Measurements from ENCODE around the gene PACSIN1. TPM values are rescaled to one million over a fixed set of nuclear protein-coding genes. Genes with fewer than 3 reads are reported as not detected.

PACSIN1 gene
- total and polyA plus RNA-seq, 2 experiments from 2014 or later: 12.1 to 20.3 TPM

DNA sequence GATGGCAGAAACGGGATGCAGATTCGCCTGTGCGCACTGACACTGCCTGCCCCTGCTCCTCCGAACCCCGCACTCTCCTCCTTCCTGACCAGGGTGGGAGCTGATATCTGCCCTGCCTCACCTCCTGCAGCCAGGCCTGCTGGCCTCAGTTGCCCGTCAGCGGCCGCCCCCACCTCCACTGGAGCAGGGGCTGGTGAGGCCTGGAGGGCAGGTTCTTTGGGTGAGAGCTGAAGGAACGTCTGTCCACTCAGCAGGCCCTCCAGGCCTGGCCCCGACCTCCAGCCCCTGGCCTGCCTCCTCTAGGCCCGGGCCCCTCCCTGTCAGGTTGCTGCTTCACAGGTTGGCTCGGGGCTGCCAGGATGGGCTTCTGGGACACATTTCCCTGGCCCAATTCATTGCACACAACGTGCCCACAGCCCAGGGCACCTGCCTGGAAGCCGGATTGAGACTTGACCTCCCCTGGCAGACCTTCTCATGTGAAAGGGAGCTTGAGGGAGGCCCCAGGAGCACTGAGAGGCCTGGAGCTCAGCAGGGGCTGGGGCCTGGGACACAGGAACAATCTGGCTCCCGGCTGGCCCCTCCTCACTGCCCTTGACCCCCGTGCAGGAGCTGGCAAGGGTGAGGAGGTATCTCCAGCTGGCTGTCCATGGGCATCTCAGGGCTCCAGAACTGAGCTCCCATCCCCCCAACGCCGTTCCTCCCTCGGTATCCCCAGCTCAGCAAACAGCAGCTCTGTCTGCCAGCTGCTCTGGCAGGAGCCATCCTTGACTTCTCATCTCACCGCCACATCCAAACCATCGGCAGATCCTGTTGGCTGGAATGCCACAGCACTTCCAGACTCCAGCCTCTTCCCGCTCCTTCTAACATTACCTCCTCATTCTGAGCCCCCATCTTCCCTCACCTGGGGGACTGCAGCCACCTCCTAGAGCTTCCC, 50.8 kb downstream of the PACSIN1 start:
- DNase-seq (ENCODE audit: low read depth in 1 of 2, low spot score in 1 of 2): no peak
- Histone ChIP-seq H3K4me1 (ENCODE audit: low read depth) (peaks cover 9% of the 10 kb centered on the region), H3K36me3 (no peaks in the 10 kb centered on the region), H3K9me3 (ENCODE audit: low read depth) (no peaks in the 10 kb centered on the region), H3K27ac (no peak overlapping the region), H3K27me3 (no peaks in the 10 kb centered on the region), H3K4me3 (no peak overlapping the region)
- no peak for TF ChIP-seq CTCF (IDR thresholded peaks at IDR 0.05; ENCODE audit: low read depth, low read length)

DNA sequence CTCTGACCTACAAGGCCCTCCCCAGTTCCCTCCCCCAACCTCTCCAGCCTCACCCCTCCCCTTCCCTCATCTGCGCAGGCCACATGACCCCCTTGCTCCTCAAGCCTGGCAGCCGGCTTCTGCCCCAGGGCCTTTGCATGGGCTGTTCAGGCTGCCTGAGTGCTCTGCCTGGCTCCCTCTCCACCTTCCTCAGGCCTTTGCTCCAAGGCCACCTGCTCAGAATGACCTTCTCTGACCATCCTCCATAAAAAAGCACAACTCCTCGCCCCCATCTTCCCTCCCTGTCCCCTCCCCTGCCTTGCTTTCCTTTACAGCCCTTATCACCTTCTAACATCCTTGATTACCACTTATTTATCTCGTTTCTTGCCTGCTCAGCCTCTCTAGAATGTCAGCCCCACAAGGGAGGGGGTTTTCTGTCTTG, 51.6 kb downstream of the PACSIN1 start:
- Histone ChIP-seq H3K36me3 (no peaks in the 10 kb centered on the region), H3K27ac (no peak overlapping the region), H3K9me3 (ENCODE audit: low read depth) (no peaks in the 10 kb centered on the region), H3K27me3 (no peaks in the 10 kb centered on the region), H3K4me1 (ENCODE audit: low read depth) (peaks cover 6% of the 10 kb centered on the region), H3K4me3 (no peak overlapping the region)
- no peak for DNase-seq (ENCODE audit: low read depth in 1 of 2, low spot score in 1 of 2)
- TF ChIP-seq CTCF (IDR thresholded peaks at IDR 0.05; ENCODE audit: low read depth, low read length): no peak

DNA sequence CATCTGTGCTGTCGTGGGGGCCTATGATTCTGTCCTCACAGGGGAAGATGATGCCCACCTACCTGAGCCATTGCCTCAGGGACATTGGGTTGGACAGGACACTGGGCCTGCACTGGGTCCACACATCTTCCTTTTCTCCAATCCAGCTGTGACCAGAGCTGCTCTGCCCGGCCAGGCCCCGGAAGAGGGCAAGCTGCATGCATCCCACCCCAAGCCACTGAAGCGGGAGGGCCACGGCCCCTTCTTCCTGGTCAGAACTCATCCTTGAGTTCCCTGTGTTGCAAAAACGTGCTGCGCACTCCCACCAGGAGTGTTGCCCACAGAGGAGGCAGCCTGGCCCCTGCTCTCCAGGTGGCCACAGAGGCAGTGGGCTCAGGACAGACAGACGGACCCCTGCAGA, 52.1 kb downstream of the PACSIN1 start:
- peaks cover under 1% of the 10 kb centered on the region for H3K4me1 ChIP-seq (ENCODE audit: low read depth)
- no peak for TF ChIP-seq CTCF (IDR thresholded peaks at IDR 0.05; ENCODE audit: low read depth, low read length)
- H3K36me3 ChIP-seq: no peaks in the 10 kb centered on the region
- H3K27ac ChIP-seq: no peak overlapping the region
- no peaks in the 10 kb centered on the region for H3K27me3 ChIP-seq
- H3K4me3 ChIP-seq: no peak overlapping the region
- H3K9me3 ChIP-seq (ENCODE audit: low read depth): no peaks in the 10 kb centered on the region
- DNase-seq (ENCODE audit: low read depth in 1 of 2, low spot score in 1 of 2): no peak

DNA sequence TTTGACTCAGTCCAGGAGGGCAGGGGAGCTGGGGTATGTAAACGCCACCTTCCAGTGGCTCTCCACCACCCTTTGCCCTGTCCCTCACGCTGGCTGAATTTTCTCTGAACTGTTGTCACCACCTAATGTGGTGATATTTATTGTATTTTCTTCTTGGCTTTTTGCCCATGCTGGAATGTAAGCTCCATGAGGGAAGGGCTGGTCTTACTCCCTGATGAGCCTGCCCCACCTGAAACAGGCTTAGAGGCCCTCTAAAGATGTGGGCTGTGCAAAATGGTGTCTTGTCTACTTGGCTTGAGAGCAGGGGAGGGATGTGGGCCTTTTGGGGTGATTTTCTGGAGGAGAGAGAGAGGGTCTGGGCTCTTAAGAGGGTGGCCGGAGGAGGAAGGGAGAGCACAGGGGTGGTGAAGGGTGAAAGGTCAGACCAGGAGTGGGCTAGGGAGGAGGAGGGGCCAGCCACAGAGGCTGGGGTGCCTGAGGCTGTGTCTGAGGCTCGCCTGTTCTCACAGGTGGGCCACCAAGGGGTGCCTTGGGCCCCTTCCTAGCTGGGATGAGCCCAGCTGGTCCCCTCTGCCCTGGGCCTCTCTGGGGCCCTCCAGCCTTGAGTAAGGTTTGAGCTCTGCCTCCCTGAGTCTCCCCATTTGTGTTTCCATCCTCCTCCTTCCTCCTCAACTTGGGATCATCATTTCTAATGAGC, 52.9 kb downstream of the PACSIN1 start:
- no peaks in the 10 kb centered on the region for H3K36me3 ChIP-seq
- no peak overlapping the region for H3K4me3 ChIP-seq
- no peak for DNase-seq (ENCODE audit: low read depth in 1 of 2, low spot score in 1 of 2)
- H3K27me3 ChIP-seq: no peaks in the 10 kb centered on the region
- H3K27ac ChIP-seq: no peak overlapping the region
- no peaks in the 10 kb centered on the region for H3K9me3 ChIP-seq (ENCODE audit: low read depth)
- TF ChIP-seq CTCF (IDR thresholded peaks at IDR 0.05; ENCODE audit: low read depth, low read length): no peak
- H3K4me1 ChIP-seq (ENCODE audit: low read depth): no peaks in the 10 kb centered on the region

DNA sequence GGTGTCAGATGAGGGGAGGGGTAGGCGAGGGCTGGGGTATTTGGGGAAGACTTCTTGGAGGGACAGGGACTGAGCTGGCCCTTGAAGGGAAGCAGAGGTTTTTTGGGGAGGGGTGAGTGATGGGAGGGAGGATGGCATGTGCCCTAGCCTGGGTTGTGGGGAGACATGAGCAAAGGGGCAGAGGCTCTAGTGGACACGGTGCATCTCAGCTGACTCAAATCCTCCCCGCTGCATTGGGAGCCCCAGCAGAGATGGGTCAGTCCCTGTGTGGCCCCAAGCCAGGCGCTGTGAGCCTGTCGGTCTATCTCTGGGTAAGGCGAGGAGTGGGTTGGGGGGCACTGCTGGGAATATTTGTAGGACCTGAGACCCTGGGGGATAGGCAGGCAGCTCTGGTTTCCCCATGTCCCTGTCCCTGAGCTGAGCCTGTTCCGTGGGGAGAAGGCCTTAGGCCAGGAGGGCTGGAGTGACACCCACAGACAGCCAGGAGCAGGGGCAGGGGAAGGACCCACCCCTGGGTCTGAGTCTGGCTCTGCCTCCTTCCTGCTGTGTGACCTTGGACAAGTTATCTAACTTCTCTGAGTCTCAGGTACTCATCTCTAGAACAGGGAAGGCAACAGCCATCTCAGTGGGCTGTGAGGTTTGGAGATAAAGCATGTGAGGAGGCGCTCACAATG, 54.2 kb downstream of the PACSIN1 start:
- Histone ChIP-seq H3K4me1 (ENCODE audit: low read depth) (no peaks in the 10 kb centered on the region), H3K4me3 (no peak overlapping the region), H3K27ac (no peak overlapping the region), H3K9me3 (ENCODE audit: low read depth) (no peaks in the 10 kb centered on the region), H3K36me3 (no peaks in the 10 kb centered on the region), H3K27me3 (no peaks in the 10 kb centered on the region)
- no peak for TF ChIP-seq CTCF (IDR thresholded peaks at IDR 0.05; ENCODE audit: low read depth, low read length)
- no peak for DNase-seq (ENCODE audit: low read depth in 1 of 2, low spot score in 1 of 2)
